ENCODE measurements around the gene PRR23E. TPM values are rescaled to one million over a fixed set of nuclear protein-coding genes. Genes with fewer than 3 reads are reported as not detected.

PRR23E gene
- total RNA-seq, 4 donors from 2014 or later, result not detected

DNA sequence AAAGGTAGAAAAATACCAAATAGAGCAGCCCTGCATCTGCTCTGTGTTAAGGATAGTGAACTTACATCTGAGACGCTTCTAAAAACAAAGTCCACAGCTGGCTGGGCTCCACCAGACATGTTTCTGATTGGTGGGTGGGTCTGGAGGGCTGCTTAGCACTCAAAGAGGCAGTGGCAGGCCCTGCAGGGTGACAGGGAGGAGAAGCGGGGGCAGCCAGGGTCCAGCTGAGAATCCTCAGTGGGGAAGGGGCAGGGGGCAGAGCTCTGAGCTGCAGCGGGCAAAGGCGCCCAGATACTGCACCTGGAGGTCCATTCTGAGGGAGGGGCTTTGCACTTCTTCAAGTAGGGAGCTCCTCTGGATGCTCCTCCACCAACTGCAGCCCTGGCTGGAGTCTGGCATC is 28.1 kb downstream of the PRR23E start:
- WGBS, 2 donors, result 62 to 66% methylated on average over 4 of the region's 4 CpGs
- TF ChIP-seq POLR2A (IDR thresholded peaks at IDR 0.05) (no peak), CTCF (IDR thresholded peaks at IDR 0.05) (no peak)
- intact Hi-C loops (cut with DNase I; ENCODE audit: low total_unique reads), result no loop called here
- no peak overlapping the region for H3K4me3 ChIP-seq (ENCODE audit: low read depth, poor library complexity, severe bottlenecking)
- DNase-seq (ENCODE audit: low spot score in 2 of 2), result no peak

DNA sequence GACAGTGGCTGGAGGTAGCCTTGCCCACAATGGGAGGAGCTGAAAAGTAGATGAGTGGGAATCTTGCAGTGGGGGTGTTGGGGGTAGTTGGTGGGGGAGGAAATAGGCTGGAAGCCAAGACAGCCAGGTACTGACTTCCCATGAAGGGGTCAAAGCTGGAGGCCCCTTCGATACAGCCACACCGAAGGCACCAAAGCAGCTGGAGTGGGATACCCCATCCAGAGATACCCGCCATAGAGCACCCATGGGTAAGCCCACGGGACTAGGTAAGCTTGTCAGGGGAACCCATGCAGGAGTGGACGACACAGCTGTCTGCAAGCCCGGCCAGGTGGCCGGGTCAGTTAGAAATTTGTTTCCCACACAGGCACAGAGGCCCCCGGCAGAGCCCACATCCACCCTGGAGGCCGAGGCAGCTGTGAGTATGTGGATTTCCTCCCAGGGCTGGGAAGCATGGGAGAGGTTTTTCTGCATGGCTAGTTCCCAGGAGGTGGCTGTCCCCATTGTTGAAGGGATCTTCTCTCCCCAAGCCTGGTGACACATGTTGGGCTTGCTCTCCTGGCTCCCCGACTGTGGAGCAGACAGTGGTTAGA is 28.6 kb downstream of the PRR23E start:
- intact Hi-C loops (cut with DNase I; ENCODE audit: low total_unique reads), result no loop called here
- TF ChIP-seq POLR2A (IDR thresholded peaks at IDR 0.05) (no peak), CTCF (IDR thresholded peaks at IDR 0.05) (no peak)
- no peak for DNase-seq (ENCODE audit: low spot score in 2 of 2)
- WGBS, 2 donors, result 83 to 84% methylated on average over 4 to 10 of the region's 10 CpGs
- H3K4me3 ChIP-seq (ENCODE audit: low read depth, poor library complexity, severe bottlenecking), result no peak overlapping the region

DNA sequence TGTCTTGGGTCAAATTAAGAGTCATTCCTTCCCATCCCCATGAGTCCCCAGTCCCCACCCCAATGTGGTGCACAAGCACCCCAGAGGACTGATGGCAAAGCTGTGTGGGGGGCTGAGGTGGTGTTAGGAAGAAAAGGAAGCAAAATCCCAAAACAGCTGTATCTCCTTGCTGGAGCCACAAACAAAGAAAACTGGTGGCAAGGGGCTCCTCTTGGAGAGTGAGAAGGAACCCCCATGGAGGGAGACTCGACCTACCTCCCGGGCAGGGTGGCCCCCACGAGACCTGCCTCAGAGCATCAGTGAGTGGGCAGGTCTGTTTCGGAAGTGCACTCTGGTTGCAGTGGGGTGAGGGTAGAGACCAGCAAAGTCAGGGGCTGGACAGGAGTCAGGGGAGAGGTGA is 29.2 kb downstream of the PRR23E start:
- no peak for DNase-seq (ENCODE audit: low spot score in 2 of 2)
- H3K4me3 ChIP-seq (ENCODE audit: low read depth, poor library complexity, severe bottlenecking), result no peak overlapping the region
- no peak for TF ChIP-seq POLR2A (IDR thresholded peaks at IDR 0.05)
- no peak for TF ChIP-seq CTCF (IDR thresholded peaks at IDR 0.05)
- intact Hi-C loops (cut with DNase I; ENCODE audit: low total_unique reads), result no loop called here
- 78 to 87% methylated on average over 4 of the region's 4 CpGs for whole genome bisulfite sequencing, 2 donors

- TF ChIP-seq CTCF (IDR thresholded peaks at IDR 0.05) (no peak), POLR2A (IDR thresholded peaks at IDR 0.05) (no peak)
- no peak overlapping the region for H3K4me3 ChIP-seq (ENCODE audit: low read depth, poor library complexity, severe bottlenecking)
- WGBS, 2 donors, result 69 to 78% methylated on average over 12 of the region's 13 CpGs
- no peak for DNase-seq (ENCODE audit: low spot score in 2 of 2)
- intact Hi-C loops (cut with DNase I; ENCODE audit: low total_unique reads), result no loop called here
Observed at GRCh38 chr3:127222664-127223063, 29.7 kb downstream of the PRR23E start.

GRCh38 chr3:127224118-127224517 is 31.2 kb downstream of the PRR23E start:
- no peak overlapping the region for H3K4me3 ChIP-seq (ENCODE audit: low read depth, poor library complexity, severe bottlenecking)
- TF ChIP-seq POLR2A (IDR thresholded peaks at IDR 0.05), result no peak
- TF ChIP-seq CTCF (IDR thresholded peaks at IDR 0.05), result no peak
- intact Hi-C loops (cut with DNase I; ENCODE audit: low total_unique reads), result no loop called here
- DNase-seq (ENCODE audit: low spot score in 2 of 2), result no peak
- 56 to 61% methylated on average over 8 of the region's 8 CpGs for WGBS, 2 donors

- TF ChIP-seq CTCF (IDR thresholded peaks at IDR 0.05) (no peak), POLR2A (IDR thresholded peaks at IDR 0.05) (no peak)
- no peak overlapping the region for H3K4me3 ChIP-seq (ENCODE audit: low read depth, poor library complexity, severe bottlenecking)
- intact Hi-C loops (cut with DNase I; ENCODE audit: low total_unique reads), result no loop called here
- 41 to 47% methylated on average over 3 of the region's 3 CpGs for WGBS, 2 donors
- no peak for DNase-seq (ENCODE audit: low spot score in 2 of 2)
Observed at GRCh38 chr3:127226457-127226856, 33.5 kb downstream of the PRR23E start.
